Mesenchymal stem cell (in vitro differentiated cells and primary cell): ENCODE measurements around the gene BOD1L1.

ENCODE experiments used
- DNase-seq: peaks from one replicate; pipeline ENCODE4 v3.0.0-alpha.2; 2013
- H2AFZ ChIP-seq: one replicate; pipeline ENCODE4 v1.6.1; 2013; ENCODE audit warnings: low read depth, mild to moderate bottlenecking, control low read depth, inconsistent platforms, low read length, moderate library complexity
- H2AK5ac ChIP-seq: 2 replicates; pipeline ENCODE4 v1.6.1; 2013; ENCODE audit warnings: low read length, moderate library complexity, mild to moderate bottlenecking, inconsistent platforms; ENCODE audit not compliant: severe bottlenecking
- H2BK120ac ChIP-seq: one replicate; pipeline ENCODE4 v1.6.1; 2013; ENCODE audit warnings: low read depth, mild to moderate bottlenecking, inconsistent platforms, low read length, moderate library complexity
- H2BK12ac ChIP-seq, 2 experiments: one replicate each; pipeline ENCODE4 v1.6.1; 2013; ENCODE audit warnings: inconsistent platforms in 2 of 2, low read length in 2 of 2, mild to moderate bottlenecking in 2 of 2, moderate library complexity in 2 of 2, control low read depth in 1 of 2
- H2BK15ac ChIP-seq: one replicate; pipeline ENCODE4 v1.6.1; 2013; ENCODE audit warnings: mild to moderate bottlenecking, low read depth, inconsistent platforms; ENCODE audit not compliant: poor library complexity, severe bottlenecking
- H2BK5ac ChIP-seq: 2 replicates; pipeline ENCODE4 v1.6.1; 2013; ENCODE audit warnings: low read depth, mild to moderate bottlenecking, low read length, control low read depth, inconsistent platforms; ENCODE audit not compliant: poor library complexity, severe bottlenecking
- H3K14ac ChIP-seq, 2 experiments: one replicate each; pipeline ENCODE4 v1.6.1; 2013; ENCODE audit warnings: inconsistent platforms in 2 of 2, low read length in 2 of 2, control low read depth in 1 of 2, mild to moderate bottlenecking in 1 of 2, moderate library complexity in 1 of 2
- H3K18ac ChIP-seq, 2 experiments: one replicate each; pipeline ENCODE4 v1.6.1; 2013; ENCODE audit warnings: inconsistent platforms in 2 of 2, low read length in 2 of 2, control low read depth in 1 of 2, low read depth in 1 of 2, mild to moderate bottlenecking in 1 of 2
- H3K23ac ChIP-seq, 2 experiments: one replicate each; pipeline ENCODE4 v1.6.1; 2013; ENCODE audit warnings: inconsistent platforms in 2 of 2, low read length in 2 of 2, mild to moderate bottlenecking in 2 of 2, moderate library complexity in 2 of 2, control low read depth in 1 of 2
- H3K27ac ChIP-seq: 2 replicates; pipeline ENCODE4 v1.5.1; 2013; ENCODE audit warnings: mild to moderate bottlenecking, moderate library complexity, low read length, control low read depth, inconsistent platforms; ENCODE audit not compliant: poor library complexity, severe bottlenecking
- H3K27me3 ChIP-seq, 2 experiments: 2 replicates each; pipeline versions ENCODE4 v1.6.1 to v1.7.0; 2013; ENCODE audit warnings: low read length in 2 of 2, mild to moderate bottlenecking in 2 of 2, moderate library complexity in 2 of 2, control low read depth in 1 of 2, inconsistent platforms in 1 of 2; ENCODE audit not compliant: control insufficient read depth in 1 of 2, insufficient read depth in 1 of 2
- H3K36me3 ChIP-seq, 2 experiments: 2 replicates each; pipeline versions ENCODE4 v1.6.1 to v1.7.0; 2013; ENCODE audit warnings: low read length in 2 of 2, control low read depth in 1 of 2, inconsistent platforms in 1 of 2, low read depth in 1 of 2, mild to moderate bottlenecking in 1 of 2; ENCODE audit not compliant: insufficient read depth in 2 of 2, control insufficient read depth in 1 of 2
- H3K4ac ChIP-seq, 2 experiments: one replicate each; pipeline ENCODE4 v1.6.1; 2013; ENCODE audit warnings: inconsistent platforms in 2 of 2, low read length in 2 of 2, mild to moderate bottlenecking in 2 of 2, moderate library complexity in 2 of 2, control low read depth in 1 of 2, low read depth in 1 of 2
- H3K4me1 ChIP-seq: 2 replicates; pipeline ENCODE4 v1.6.1; 2013; ENCODE audit warnings: low read depth, low read length, control low read depth; ENCODE audit not compliant: control insufficient read depth, insufficient read depth
- H3K4me2 ChIP-seq: 2 replicates; pipeline ENCODE4 v1.6.1; 2013; ENCODE audit warnings: low read length, mild to moderate bottlenecking, inconsistent platforms; ENCODE audit not compliant: poor library complexity, severe bottlenecking
- H3K4me3 ChIP-seq, 2 experiments: 2 replicates each; pipeline versions ENCODE4 v1.5.1 to v1.7.0; 2013; ENCODE audit warnings: low read length in 2 of 2, mild to moderate bottlenecking in 2 of 2, control low read depth in 1 of 2, low read depth in 1 of 2; ENCODE audit not compliant: insufficient read depth in 1 of 2
- H3K79me1 ChIP-seq: replicated peaks from 2 replicates; pipeline ENCODE4 v1.6.1; 2013; ENCODE audit warnings: mild to moderate bottlenecking, control low read depth, low read length, inconsistent platforms; ENCODE audit not compliant: poor library complexity, severe bottlenecking
- H3K9ac ChIP-seq: 2 replicates; pipeline ENCODE4 v1.7.0; 2013; ENCODE audit warnings: mild to moderate bottlenecking, low read length, moderate library complexity
- H3K9me3 ChIP-seq: 2 replicates; pipeline ENCODE4 v1.7.0; 2013; ENCODE audit warnings: mild to moderate bottlenecking, low read length; ENCODE audit not compliant: control insufficient read depth
- H4K8ac ChIP-seq: one replicate; pipeline ENCODE4 v1.6.1; 2013; ENCODE audit warnings: inconsistent platforms, mild to moderate bottlenecking, low read length, moderate library complexity
- H4K91ac ChIP-seq: one replicate; pipeline ENCODE4 v1.6.1; 2013; ENCODE audit warnings: mild to moderate bottlenecking, low read length, inconsistent platforms
- WGBS: methylation state at CpG from one replicate; pipeline ENCODE4 v1.1.7; 2013; ENCODE audit warnings: mixed read lengths; 5-methylcytosine and 5-hydroxymethylcytosine counted together

Gene BOD1L1

DNA sequence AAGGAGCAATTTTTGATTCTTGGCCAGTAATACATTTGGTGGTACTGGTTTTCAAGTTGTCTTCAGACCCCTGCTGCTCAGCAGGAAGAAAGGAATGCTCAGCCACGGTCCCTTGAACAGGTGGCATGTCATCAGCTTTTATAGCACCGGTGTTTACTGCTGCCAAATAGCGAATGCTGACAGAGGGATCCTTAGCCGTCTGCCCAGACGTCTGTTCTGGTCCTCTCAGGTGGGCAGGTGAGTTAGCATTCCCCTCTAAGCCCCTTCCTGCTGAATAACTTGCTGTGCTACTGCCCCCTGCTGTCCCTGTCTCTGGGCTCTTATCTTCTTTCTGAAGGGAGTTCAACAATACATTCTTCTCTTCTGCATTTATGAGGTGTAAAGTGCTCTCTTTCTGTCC is 28.4 kb downstream of the BOD1L1 start:
- Histone ChIP-seq H2AFZ (no peak overlapping the region), H2BK120ac (no peak overlapping the region), H2AK5ac (no peak overlapping the region), H2BK12ac (no peak overlapping the region), H3K9me3 (no peaks in the 10 kb centered on the region), H3K27me3 (no peaks in the 10 kb centered on the region), H3K9ac (no peak overlapping the region), H3K4me2 (peak overlapping the region; percentile 5), H3K4ac (no peak overlapping the region), H3K4me3 (no peak overlapping the region), H3K4me1 (peaks cover 9% of the 10 kb centered on the region), H3K27ac (peak overlapping the region; percentile 57), H2BK5ac (no peak overlapping the region), H3K18ac (no peak overlapping the region), H4K8ac (no peak overlapping the region), H3K79me1 (peaks cover 9% of the 10 kb centered on the region), H4K91ac (no peak overlapping the region), H3K14ac (no peak overlapping the region), H3K23ac (no peak overlapping the region), H2BK15ac (no peak overlapping the region), H3K36me3 (peaks cover 34 to 85% of the 10 kb centered on the region in 2 experiments)
- no peak for DNase-seq
- WGBS, result 69% methylated on average over 5 of the region's 5 CpGs

DNA sequence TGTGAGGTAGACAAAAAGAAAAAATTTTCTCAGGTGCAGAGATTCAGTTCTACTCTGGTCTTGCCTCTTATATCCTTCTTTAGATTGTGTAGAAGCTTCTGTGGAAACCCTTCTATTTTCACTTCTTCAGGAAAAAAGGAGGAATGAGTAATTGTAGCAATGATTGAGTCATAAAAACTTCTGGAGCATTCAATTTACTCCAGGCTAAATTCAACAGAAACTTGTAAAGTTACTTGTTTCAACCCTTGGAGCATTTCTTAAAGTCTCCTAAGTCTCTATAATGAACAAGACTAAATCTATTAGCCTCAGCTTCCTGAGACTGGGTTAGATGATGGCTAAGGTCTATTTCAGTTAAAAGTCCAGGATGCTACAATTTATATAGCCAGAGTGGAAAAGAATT is 29.9 kb downstream of the BOD1L1 start:
- no peak overlapping the region for H3K23ac ChIP-seq
- H3K18ac ChIP-seq, result no peak overlapping the region
- no peak for DNase-seq
- H4K8ac ChIP-seq, result no peak overlapping the region
- H4K91ac ChIP-seq, result no peak overlapping the region
- H3K36me3 ChIP-seq, result peaks cover 31 to 85% of the 10 kb centered on the region in 2 experiments
- H2BK12ac ChIP-seq, result no peak overlapping the region
- no peak overlapping the region for H3K14ac ChIP-seq
- peak overlapping the region; percentile 8 for H3K9ac ChIP-seq
- H3K4me1 ChIP-seq, result peaks cover 9% of the 10 kb centered on the region
- H3K4ac ChIP-seq, result no peak overlapping the region
- no peak overlapping the region for H2AK5ac ChIP-seq
- no peak overlapping the region for H2BK15ac ChIP-seq
- no peak overlapping the region for H2AFZ ChIP-seq
- H3K4me3 ChIP-seq, result no peak overlapping the region
- H3K27ac ChIP-seq, result peak overlapping the region; percentile 46
- no peak overlapping the region for H2BK5ac ChIP-seq
- no peaks in the 10 kb centered on the region for H3K9me3 ChIP-seq
- peaks cover 9% of the 10 kb centered on the region for H3K79me1 ChIP-seq
- no peak overlapping the region for H2BK120ac ChIP-seq
- no peaks in the 10 kb centered on the region for H3K27me3 ChIP-seq
- no peak overlapping the region for H3K4me2 ChIP-seq

DNA sequence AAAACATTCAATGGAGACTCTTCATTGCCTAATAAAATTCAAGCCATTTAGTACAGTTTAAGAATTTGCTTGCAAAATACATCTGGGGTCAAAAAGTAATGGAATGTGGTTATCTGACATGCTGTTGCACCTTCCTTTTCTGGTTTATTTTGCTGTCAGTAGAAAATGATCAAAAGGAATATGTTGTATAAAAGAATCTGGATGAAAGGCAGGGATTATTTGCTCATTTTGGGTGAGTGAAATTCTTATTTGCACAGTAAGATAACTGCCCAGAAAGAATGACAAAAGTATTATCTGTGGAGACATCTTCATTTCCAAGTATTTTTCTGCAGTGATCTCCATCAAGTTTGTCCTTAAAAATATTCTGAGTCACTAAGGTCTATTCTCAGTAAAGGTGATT is 30.4 kb downstream of the BOD1L1 start:
- Histone ChIP-seq H2BK12ac (no peak overlapping the region), H4K8ac (no peak overlapping the region), H3K4me1 (peaks cover 9% of the 10 kb centered on the region), H3K18ac (no peak overlapping the region), H2AK5ac (no peak overlapping the region), H3K36me3 (peaks cover 29 to 85% of the 10 kb centered on the region in 2 experiments), H3K27me3 (no peaks in the 10 kb centered on the region), H3K9ac (peak overlapping the region; percentile 8), H3K9me3 (no peaks in the 10 kb centered on the region), H3K4me2 (no peak overlapping the region), H4K91ac (no peak overlapping the region), H2BK120ac (no peak overlapping the region), H2AFZ (no peak overlapping the region), H3K79me1 (peaks cover 9% of the 10 kb centered on the region), H3K27ac (no peak overlapping the region), H3K4me3 (no peak overlapping the region), H2BK15ac (no peak overlapping the region), H3K14ac (no peak overlapping the region), H3K23ac (no peak overlapping the region), H2BK5ac (no peak overlapping the region), H3K4ac (no peak overlapping the region)
- DNase-seq, result no peak

DNA sequence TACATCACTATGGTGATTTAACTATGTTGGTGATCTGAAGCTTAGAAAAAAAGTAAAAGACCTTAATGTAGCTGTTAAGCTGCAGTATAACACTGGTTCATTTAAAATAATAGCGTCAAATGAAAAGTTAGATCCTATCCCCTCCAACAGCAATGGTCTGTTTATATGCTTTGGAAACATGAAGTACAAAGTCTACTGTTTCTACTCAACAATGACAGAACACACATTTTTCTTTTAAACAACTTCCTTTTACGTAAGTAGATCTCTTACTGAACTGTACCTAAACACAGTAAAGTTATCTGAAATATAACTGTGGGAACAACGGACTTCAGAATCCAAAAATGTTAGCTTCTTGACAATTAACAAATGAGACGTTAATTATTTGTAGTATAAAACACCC is 35.3 kb downstream of the BOD1L1 start:
- no peak overlapping the region for H3K18ac ChIP-seq
- no peak for DNase-seq
- H3K4ac ChIP-seq, result no peak overlapping the region
- no peak overlapping the region for H2BK5ac ChIP-seq
- no peak overlapping the region for H4K91ac ChIP-seq
- no peak overlapping the region for H2BK12ac ChIP-seq
- peaks cover 8 to 96% of the 10 kb centered on the region in 2 experiments for H3K36me3 ChIP-seq
- H3K27ac ChIP-seq, result no peak overlapping the region
- no peak overlapping the region for H4K8ac ChIP-seq
- H3K4me3 ChIP-seq, result no peak overlapping the region
- 96% methylated on average over 2 of the region's 4 CpGs for WGBS
- no peak overlapping the region for H3K14ac ChIP-seq
- no peak overlapping the region for H2BK15ac ChIP-seq
- H3K27me3 ChIP-seq, result no peaks in the 10 kb centered on the region
- H3K9ac ChIP-seq, result no peak overlapping the region
- no peak overlapping the region for H3K23ac ChIP-seq
- no peaks in the 10 kb centered on the region for H3K9me3 ChIP-seq
- no peak overlapping the region for H3K4me2 ChIP-seq
- H2BK120ac ChIP-seq, result no peak overlapping the region
- H2AFZ ChIP-seq, result no peak overlapping the region
- H3K4me1 ChIP-seq, result no peaks in the 10 kb centered on the region
- H3K79me1 ChIP-seq, result peaks cover 9% of the 10 kb centered on the region
- H2AK5ac ChIP-seq, result no peak overlapping the region
